Effector CD8-positive, alpha-beta T cell (primary cell): ENCODE measurements around the gene TRIM8.
"Not testable (repeated sequence)": the region's sequence is repeated elsewhere in the genome, so short reads cannot be mapped to it uniquely, and the experiment has no call there.

Experiments used
- DNase-seq: peaks from one replicate; lab custom pipeline; 2025; lab: John Stamatoyannopoulos, UW

Gene TRIM8

GRCh38 chr10:102649797-102650654 is 5.7 kb downstream of the TRIM8 start:
- no peak for DNase-seq

GRCh38 chr10:102650655-102651454 is 6.6 kb downstream of the TRIM8 start:
- no peak for DNase-seq

GRCh38 chr10:102651455-102652169 is 7.3 kb downstream of the TRIM8 start:
- DNase-seq, result no peak

GRCh38 chr10:102652170-102652916 is 8.1 kb downstream of the TRIM8 start:
- no peak for DNase-seq

- no peak for DNase-seq
Measured at GRCh38 chr10:102653060-102653459, 8.8 kb downstream of the TRIM8 start.

GRCh38 chr10:102654566-102654965 is 10.3 kb downstream of the TRIM8 start:
- DNase-seq, result no peak

GRCh38 chr10:102654969-102655368 is 10.7 kb downstream of the TRIM8 start:
- DNase-seq, result no peak

GRCh38 chr10:102656026-102656425 is 11.7 kb downstream of the TRIM8 start:
- no peak for DNase-seq

GRCh38 chr10:102656791-102657371 is 12.6 kb downstream of the TRIM8 start:
- no peak for DNase-seq

GRCh38 chr10:102657451-102657850 is 13.2 kb downstream of the TRIM8 start:
- no peak for DNase-seq

GRCh38 chr10:102657984-102658724 is 13.9 kb downstream of the TRIM8 start:
- DNase-seq, result no peak

GRCh38 chr10:102658802-102659201 is 14.5 kb downstream of the TRIM8 start:
- no peak for DNase-seq

GRCh38 chr10:102660888-102661657 is 16.8 kb downstream of the TRIM8 start:
- no peak for DNase-seq

- no peak for DNase-seq
Measured at GRCh38 chr10:102661658-102662028, 17.4 kb downstream of the TRIM8 start.

GRCh38 chr10:102665904-102666509 is 21.7 kb downstream of the TRIM8 start:
- no peak for DNase-seq

GRCh38 chr10:102667411-102667810 is 23.1 kb downstream of the TRIM8 start:
- DNase-seq, result not testable (repeated sequence)

- DNase-seq, result no peak
Measured at GRCh38 chr10:102668326-102669107, 24.2 kb downstream of the TRIM8 start.

- DNase-seq, result no peak
Measured at GRCh38 chr10:102669206-102670064, 25.2 kb downstream of the TRIM8 start.
